HepG2 (cell line): Measurements from ENCODE around the gene AIFM1. TPM values are rescaled to one million over a fixed set of nuclear protein-coding genes. Genes with fewer than 3 reads are reported as not detected.

Experiments
- ATAC-seq: fragments of 200-7000 bp; cut with Tn5 transposase; 3 replicates; pipeline ENCODE4 v1.9.1; 2020; ENCODE audit warnings: mild to moderate bottlenecking, moderate library complexity
- BruUV-seq: library from RNA; stranded (reverse); fragments of 400-500 nt; replicated peaks from 2 replicates; lab custom pipeline; 2021; lab: Mats Ljungman, UMichigan
- CTCF ChIA-PET: fragments of 300-600 bp; formaldehyde crosslinking; extraction: SDS; loops from one replicate; lab custom pipeline; 2021; ENCODE audit warnings: low total read pairs, inconsistent platforms, low intra/inter-chr PET ratio; lab: Yijun Ruan, JAX
- POLR2A ChIA-PET: fragments of 350-600 bp; sonication (Branson Sonifier 250); formaldehyde crosslinking; loops from one replicate; lab custom pipeline; 2020; ENCODE audit warnings: antibody characterized with exemption, inconsistent platforms; lab: Yijun Ruan, JAX
- DNase-seq: peaks from one replicate; pipeline ENCODE4 v3.0.0-alpha.2; 2015; ENCODE audit warnings: low spot score
- FAIRE-seq: peaks from 3 replicates; lab custom pipeline; 2011; peaks lifted over from hg19 to GRCh38; lab: Jason Lieb, UNC
- H2AFZ ChIP-seq: one replicate; pipeline ENCODE4 v1.6.1; 2011; ENCODE audit warnings: low read length, inconsistent platforms
- H3K27ac ChIP-seq: fragments of 300-600 bp; 3 replicates; pipeline ENCODE4 v1.8.0; 2011; ENCODE audit warnings: mixed run types, mild to moderate bottlenecking, mixed read lengths, low read length, inconsistent platforms; ENCODE audit not compliant: insufficient read depth; ENCODE audit errors: extremely low read length
- H3K27me3 ChIP-seq, 2 experiments: fragments of 200-600 bp in 1 of 2; 2 replicates in 1 of 2; 3 replicates in 1 of 2; pipeline versions ENCODE4 v1.6.0 to v1.8.0; 2011; ENCODE audit warnings: low read length in 2 of 2, mild to moderate bottlenecking in 2 of 2, moderate library complexity in 2 of 2, inconsistent platforms in 1 of 2; ENCODE audit not compliant: insufficient read depth in 2 of 2, control insufficient read depth in 1 of 2
- H3K36me3 ChIP-seq, 2 experiments: fragments of 200-600 bp in 1 of 2; replicated peaks in 1 of 2; 2 replicates in 1 of 2; 3 replicates in 1 of 2; pipeline versions ENCODE4 v1.5.1 to v1.8.0; 2011; ENCODE audit warnings: low read length in 2 of 2, inconsistent platforms in 1 of 2; ENCODE audit not compliant: insufficient read depth in 2 of 2, control insufficient read depth in 1 of 2
- H3K4me1 ChIP-seq: 2 replicates; pipeline ENCODE4 v1.5.1; 2012; ENCODE audit warnings: low read length, inconsistent platforms; ENCODE audit not compliant: insufficient read depth
- H3K4me2 ChIP-seq: 2 replicates; pipeline ENCODE4 v1.6.0; 2011; ENCODE audit warnings: low read depth, low read length, inconsistent platforms
- H3K4me3 ChIP-seq, 3 experiments: fragments of 200-600 bp in 1 of 3; sonication (generic), shearing (Covaris generic) in 1 of 3; replicated peaks in 1 of 3; 2 replicates each; pipeline ENCODE4 v1.5.1; 2011 to 2016; ENCODE audit warnings: low read length in 3 of 3, inconsistent platforms in 2 of 3, low read depth in 2 of 3, mild to moderate bottlenecking in 2 of 3, control low read depth in 1 of 3, mixed read lengths in 1 of 3; ENCODE audit not compliant: insufficient read depth in 1 of 3
- H3K79me2 ChIP-seq: one replicate; pipeline ENCODE4 v1.6.1; 2011; ENCODE audit warnings: low read length, inconsistent platforms; ENCODE audit not compliant: insufficient read depth
- H3K9ac ChIP-seq: 2 replicates; pipeline ENCODE4 v1.6.0; 2011; ENCODE audit warnings: mild to moderate bottlenecking, low read depth, low read length, inconsistent platforms; ENCODE audit not compliant: insufficient read depth
- H3K9me3 ChIP-seq: 2 replicates; pipeline ENCODE4 v1.5.1; 2012; ENCODE audit warnings: mild to moderate bottlenecking, low read length
- H4K20me1 ChIP-seq: 2 replicates; pipeline ENCODE4 v1.6.0; 2011; ENCODE audit warnings: inconsistent platforms, mild to moderate bottlenecking, low read length, moderate library complexity; ENCODE audit not compliant: insufficient read depth
- ADNP ChIP-seq: sonication (generic); formaldehyde crosslinking; IDR thresholded peaks from 2 replicates; pipeline ENCODE4 v1.4.0; 2020; ENCODE audit warnings: missing genetic modification reagents
- CBX2 ChIP-seq, 2 experiments: fragments of 200-600 bp in 1 of 2; sonication (generic); formaldehyde crosslinking in 1 of 2; IDR thresholded peaks; 2 replicates each; pipeline versions ENCODE4 v1.7.0 to v1.8.1; 2018 to 2022; ENCODE audit warnings: low read depth in 2 of 2, low read length in 1 of 2, mild to moderate bottlenecking in 1 of 2, missing genetic modification reagents in 1 of 2
- FIP1L1 ChIP-seq: fragments of 200-400 bp; formaldehyde crosslinking; IDR thresholded peaks from 2 replicates; pipeline ENCODE4 v1.6.1; 2018; ENCODE audit warnings: low read depth, mild to moderate bottlenecking, low read length, moderate library complexity, borderline replicate concordance; ENCODE audit not compliant: insufficient read depth
- HOXA7 ChIP-seq: sonication (generic); formaldehyde crosslinking; IDR thresholded peaks from 2 replicates; pipeline ENCODE4 v1.8.1; 2022; ENCODE audit warnings: mild to moderate bottlenecking, missing genetic modification reagents, moderate library complexity
- IRF2 ChIP-seq: IDR thresholded peaks from 2 replicates; pipeline ENCODE4 v1.6.1; 2018; ENCODE audit warnings: missing genetic modification reagents, missing compliant biosample characterization
- KDM6A ChIP-seq: IDR thresholded peaks from 2 replicates; pipeline ENCODE4 v1.6.1; 2016; ENCODE audit warnings: low read depth
- SMAD9 ChIP-seq: sonication (generic); formaldehyde crosslinking; IDR thresholded peaks from 2 replicates; pipeline ENCODE4 v1.5.1; 2020; ENCODE audit warnings: mild to moderate bottlenecking, missing genetic modification reagents
- SOX13 ChIP-seq, 3 experiments: fragments of 450-650 bp in 1 of 3; sonication (generic) in 1 of 3; formaldehyde crosslinking in 1 of 3; IDR thresholded peaks in 2 of 3; conservative IDR thresholded peaks in 1 of 3; 2 replicates each; pipeline versions ENCODE4 v1.5.0 to v1.6.1; 2016 to 2020; ENCODE audit warnings: antibody characterized with exemption in 1 of 3, mild to moderate bottlenecking in 1 of 3, missing compliant biosample characterization in 1 of 3, missing genetic modification reagents in 1 of 3, moderate library complexity in 1 of 3
- STAT5B ChIP-seq: sonication (generic); formaldehyde crosslinking; IDR thresholded peaks from 2 replicates; pipeline ENCODE4 v1.4.0; 2020; ENCODE audit warnings: missing genetic modification reagents
- ZNF354B ChIP-seq: sonication (generic); formaldehyde crosslinking; IDR thresholded peaks from 2 replicates; pipeline ENCODE4 v1.8.0; 2022; ENCODE audit warnings: mild to moderate bottlenecking, missing genetic modification reagents
- ZNF362 ChIP-seq: sonication (generic); formaldehyde crosslinking; IDR thresholded peaks from 2 replicates; pipeline ENCODE4 v1.4.0; 2020; ENCODE audit warnings: missing genetic modification reagents, mild to moderate bottlenecking, borderline replicate concordance
- WGBS: methylation state at CpG from one replicate; pipeline ENCODE4 v1.1.6; 2017; ENCODE audit warnings: low lambda C conversion rate; 5-methylcytosine and 5-hydroxymethylcytosine counted together
- in situ Hi-C: cut with HindIII; loops from 2 replicates; pipeline ENCODE4 v1.10.0; 2017; ENCODE audit warnings: low pct_unique_long_range_greater_than_20kb; ENCODE audit not compliant: extremely low pct_ligation_motif_present
- intact Hi-C: fragments of 100-400 bp; cut with micrococcal nuclease; formaldehyde crosslinking; loops from one replicate; pipeline ENCODE4 v1.10.0; 2022; ENCODE audit not compliant: unreplicated experiment
- polyA plus RNA-seq, 8 experiments: library from polyadenylated mRNA; depleted of rRNA in 3 of 8; stranded (reverse) in 7 of 8; unstranded in 1 of 8; fragments of >200 nt; fragmentation: Illumina TruSeq in 4 of 8; extraction: Trizol in 4 of 8; gene quantifications; 2 replicates each; pipeline versions ENCODE4 v1.2.1 to v1.2.3, GENCODE V29; 2011 to 2016; ENCODE audit warnings: low read depth in 4 of 8, missing spikeins in 1 of 8, mixed read lengths in 1 of 8; ENCODE audit not compliant: insufficient read depth in 1 of 8
- total RNA-seq, 5 experiments: library from RNA; depleted of rRNA; stranded (reverse); fragments of >200 nt; fragmentation: Illumina TruSeq; extraction: Trizol; gene quantifications; 2 replicates each; pipeline ENCODE4 v1.2.3, GENCODE V29; 2016; ENCODE audit warnings: low read depth in 1 of 5
- TF ChIP-seq, protein P1 (sequence below): sonication (generic); formaldehyde crosslinking; IDR thresholded peaks from 2 replicates; pipeline ENCODE4 v1.4.0; 2020; ENCODE audit warnings: mild to moderate bottlenecking, missing genetic modification reagents
- TF ChIP-seq, protein P2 (sequence below): sonication (generic); formaldehyde crosslinking; IDR thresholded peaks from 2 replicates; pipeline ENCODE4 v1.4.0; 2020; ENCODE audit warnings: mild to moderate bottlenecking, low read depth, missing genetic modification reagents
- TF ChIP-seq, protein P3 (sequence below): sonication (generic); formaldehyde crosslinking; IDR thresholded peaks from 2 replicates; pipeline ENCODE4 v1.8.1; 2023; ENCODE audit warnings: mild to moderate bottlenecking, missing genetic modification reagents, borderline replicate concordance

Gene AIFM1
- total and polyA plus RNA-seq, 2 of the 13 experiments (the other 11 are each of a cell fraction or from before 2014, with no cell fraction given), result 42.8 to 46.9 TPM

- TF ChIP-seq, protein P1, sequence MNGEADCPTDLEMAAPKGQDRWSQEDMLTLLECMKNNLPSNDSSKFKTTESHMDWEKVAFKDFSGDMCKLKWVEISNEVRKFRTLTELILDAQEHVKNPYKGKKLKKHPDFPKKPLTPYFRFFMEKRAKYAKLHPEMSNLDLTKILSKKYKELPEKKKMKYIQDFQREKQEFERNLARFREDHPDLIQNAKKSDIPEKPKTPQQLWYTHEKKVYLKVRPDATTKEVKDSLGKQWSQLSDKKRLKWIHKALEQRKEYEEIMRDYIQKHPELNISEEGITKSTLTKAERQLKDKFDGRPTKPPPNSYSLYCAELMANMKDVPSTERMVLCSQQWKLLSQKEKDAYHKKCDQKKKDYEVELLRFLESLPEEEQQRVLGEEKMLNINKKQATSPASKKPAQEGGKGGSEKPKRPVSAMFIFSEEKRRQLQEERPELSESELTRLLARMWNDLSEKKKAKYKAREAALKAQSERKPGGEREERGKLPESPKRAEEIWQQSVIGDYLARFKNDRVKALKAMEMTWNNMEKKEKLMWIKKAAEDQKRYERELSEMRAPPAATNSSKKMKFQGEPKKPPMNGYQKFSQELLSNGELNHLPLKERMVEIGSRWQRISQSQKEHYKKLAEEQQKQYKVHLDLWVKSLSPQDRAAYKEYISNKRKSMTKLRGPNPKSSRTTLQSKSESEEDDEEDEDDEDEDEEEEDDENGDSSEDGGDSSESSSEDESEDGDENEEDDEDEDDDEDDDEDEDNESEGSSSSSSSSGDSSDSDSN (CRISPR knock-in tag), result peak; percentile 69; the same call in 1 of the 2 replicates
- TF ChIP-seq, protein P2, sequence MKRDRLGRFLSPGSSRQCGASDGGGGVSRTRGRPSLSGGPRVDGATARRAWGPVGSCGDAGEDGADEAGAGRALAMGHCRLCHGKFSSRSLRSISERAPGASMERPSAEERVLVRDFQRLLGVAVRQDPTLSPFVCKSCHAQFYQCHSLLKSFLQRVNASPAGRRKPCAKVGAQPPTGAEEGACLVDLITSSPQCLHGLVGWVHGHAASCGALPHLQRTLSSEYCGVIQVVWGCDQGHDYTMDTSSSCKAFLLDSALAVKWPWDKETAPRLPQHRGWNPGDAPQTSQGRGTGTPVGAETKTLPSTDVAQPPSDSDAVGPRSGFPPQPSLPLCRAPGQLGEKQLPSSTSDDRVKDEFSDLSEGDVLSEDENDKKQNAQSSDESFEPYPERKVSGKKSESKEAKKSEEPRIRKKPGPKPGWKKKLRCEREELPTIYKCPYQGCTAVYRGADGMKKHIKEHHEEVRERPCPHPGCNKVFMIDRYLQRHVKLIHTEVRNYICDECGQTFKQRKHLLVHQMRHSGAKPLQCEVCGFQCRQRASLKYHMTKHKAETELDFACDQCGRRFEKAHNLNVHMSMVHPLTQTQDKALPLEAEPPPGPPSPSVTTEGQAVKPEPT (CRISPR knock-in tag), result 0 out of 2 replicates have a peak, but pooled peaks have one; percentile 76
- no peak for TF ChIP-seq FIP1L1
- no peak for TF ChIP-seq STAT5B
- no peak for TF ChIP-seq SOX13 (IDR thresholded peaks at IDR 0.05)
- TF ChIP-seq SOX13 (CRISPR knock-in tag; conservative IDR thresholded peaks at IDR 0.05 in 1 of 2, IDR thresholded peaks at IDR 0.05 in 1 of 2), result no peak
- TF ChIP-seq ZNF354B (CRISPR knock-in tag), result no peak
Measured at GRCh38 chrX:130165703-130166502, at the start of gene AIFM1 (continued).

DNA sequence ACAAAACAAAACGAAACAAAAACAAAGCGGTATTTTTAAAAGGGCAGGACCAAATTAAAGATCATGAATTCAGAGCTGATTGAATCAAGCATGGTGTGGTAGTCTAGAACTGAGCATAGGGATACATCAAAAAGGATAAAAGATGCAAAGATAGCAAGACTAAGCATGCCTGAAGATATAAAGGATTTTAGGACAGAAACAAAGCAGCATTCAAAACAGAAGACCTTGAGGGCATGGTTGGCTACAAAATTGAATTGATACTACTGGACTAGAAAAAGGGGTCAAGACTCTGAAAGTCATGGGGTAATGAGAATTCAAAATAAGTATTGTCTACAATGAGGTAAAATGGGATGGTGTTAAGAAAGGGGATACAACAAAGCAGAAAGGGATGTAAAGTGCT, 47.7 kb upstream of the AIFM1 start:
- no peak overlapping the region for H3K9ac ChIP-seq
- H3K27me3 ChIP-seq, result no peaks in the 10 kb centered on the region
- H3K36me3 ChIP-seq, result peaks cover 0 to 1% of the 10 kb centered on the region in 2 experiments; a peak in 2 of 5 replicates
- FAIRE-seq (no peak), ATAC-seq (no peak), DNase-seq (no peak)
- no peak overlapping the region for H3K27ac ChIP-seq
- in situ Hi-C loops (no loop called here), intact Hi-C loops (no loop called here)
- H2AFZ ChIP-seq, result no peak overlapping the region
- no peaks in the 10 kb centered on the region for H3K79me2 ChIP-seq
- H3K4me1 ChIP-seq, result no peaks in the 10 kb centered on the region
- 93% methylated on average over 2 of the region's 2 CpGs for WGBS
- H3K4me3 ChIP-seq, result no peak overlapping the region
- POLR2A ChIA-PET, result no interaction called here
- BruUV-seq, result no TSS peak
- CTCF ChIA-PET, result no interaction called here
- H3K9me3 ChIP-seq, result no peaks in the 10 kb centered on the region
- no peak overlapping the region for H3K4me2 ChIP-seq
- H4K20me1 ChIP-seq, result no peaks in the 10 kb centered on the region
- TF ChIP-seq ADNP (CRISPR knock-in tag) (no peak), HOXA7 (no peak), CBX2 (IDR thresholded peaks at IDR 0.05; ENCODE audit: low read depth, low read length) (no peak), CBX2 (CRISPR knock-in tag; IDR thresholded peaks at IDR 0.05; ENCODE audit: low read depth) (no peak), KDM6A (CRISPR knock-in tag) (no peak), IRF2 (CRISPR knock-in tag) (no peak), SMAD9 (CRISPR knock-in tag) (no peak), ZNF362 (CRISPR knock-in tag) (no peak)
- TF ChIP-seq, protein P3, sequence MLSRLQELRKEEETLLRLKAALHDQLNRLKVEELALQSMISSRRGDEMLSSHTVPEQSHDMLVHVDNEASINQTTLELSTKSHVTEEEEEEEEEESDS (CRISPR knock-in tag), result no peak
